Liver (tissue), 10 donors: Measurements from ENCODE around the gene QARS1. TPM values are rescaled to one million over a fixed set of nuclear protein-coding genes. Genes with fewer than 3 reads are reported as not detected.

Experiments used
- DNase-seq: peaks from one replicate; pipeline ENCODE4 v3.0.0-alpha.2; 2017; ENCODE audit warnings: low spot score
- H3K27ac ChIP-seq, 2 donors: one replicate each; pipeline ENCODE4 v1.7.0; 2013; ENCODE audit warnings: inconsistent platforms in 2 of 2, low read length in 2 of 2, control low read depth in 1 of 2, low read depth in 1 of 2, mild to moderate bottlenecking in 1 of 2
- H3K27me3 ChIP-seq, 4 donors: one replicate each; pipeline versions ENCODE4 v1.6.1 to v1.7.0; 2013; ENCODE audit warnings: low read length in 3 of 4, inconsistent platforms in 1 of 4, mild to moderate bottlenecking in 1 of 4, moderate library complexity in 1 of 4; ENCODE audit not compliant: control insufficient read depth in 4 of 4, insufficient read depth in 4 of 4
- H3K36me3 ChIP-seq, 4 donors: one replicate each; pipeline versions ENCODE4 v1.6.1 to v1.7.0; 2013; ENCODE audit warnings: low read length in 3 of 4, mild to moderate bottlenecking in 3 of 4, low read depth in 1 of 4, moderate library complexity in 1 of 4; ENCODE audit not compliant: control insufficient read depth in 4 of 4, insufficient read depth in 3 of 4
- H3K4me1 ChIP-seq, 4 donors: one replicate each; pipeline versions ENCODE4 v1.6.1 to v1.7.0; 2013; ENCODE audit warnings: low read length in 3 of 4, mild to moderate bottlenecking in 3 of 4, moderate library complexity in 1 of 4; ENCODE audit not compliant: control insufficient read depth in 4 of 4, insufficient read depth in 4 of 4
- H3K4me3 ChIP-seq, 3 donors: one replicate each; pipeline versions ENCODE4 v1.6.1 to v1.7.0; 2013; ENCODE audit warnings: low read length in 3 of 3, control low read depth in 1 of 3, low read depth in 1 of 3, mild to moderate bottlenecking in 1 of 3
- H3K9ac ChIP-seq, 2 donors: one replicate each; pipeline ENCODE4 v1.7.0; 2013; ENCODE audit warnings: low read length in 2 of 2, mild to moderate bottlenecking in 2 of 2, moderate library complexity in 2 of 2, control low read depth in 1 of 2, low read depth in 1 of 2
- H3K9me3 ChIP-seq, 4 donors: one replicate each; pipeline versions ENCODE4 v1.6.1 to v1.7.0; 2013; ENCODE audit warnings: low read length in 3 of 4; ENCODE audit not compliant: control insufficient read depth in 4 of 4
- ATF3 ChIP-seq: IDR thresholded peaks from 2 replicates; pipeline ENCODE4 v1.6.1; 2016; ENCODE audit warnings: antibody characterized with exemption
- EGR1 ChIP-seq, 2 donors: IDR thresholded peaks; 2 replicates each; pipeline ENCODE4 v1.6.1; 2016 to 2018; ENCODE audit warnings: antibody characterized with exemption in 2 of 2, low read depth in 2 of 2
- FOXA1 ChIP-seq: IDR thresholded peaks from 2 replicates; pipeline ENCODE4 v1.6.1; 2016; ENCODE audit warnings: antibody characterized with exemption
- FOXA2 ChIP-seq: IDR thresholded peaks from 2 replicates; pipeline ENCODE4 v1.6.1; 2016; ENCODE audit warnings: antibody characterized with exemption
- HNF4A ChIP-seq, 2 donors: conservative IDR thresholded peaks; 2 replicates each; pipeline ENCODE4 v1.6.1; 2016; ENCODE audit warnings: antibody characterized with exemption in 2 of 2, mild to moderate bottlenecking in 2 of 2
- HNF4G ChIP-seq: IDR thresholded peaks from 2 replicates; pipeline ENCODE4 v1.6.1; 2016; ENCODE audit warnings: antibody characterized with exemption
- JUND ChIP-seq, 2 donors: IDR thresholded peaks; 2 replicates each; pipeline ENCODE4 v1.6.1; 2016; ENCODE audit warnings: antibody characterized with exemption in 2 of 2
- MAX ChIP-seq: IDR thresholded peaks from 2 replicates; pipeline ENCODE4 v1.6.1; 2016; ENCODE audit warnings: antibody characterized with exemption
- NR2F2 ChIP-seq: IDR thresholded peaks from 2 replicates; pipeline ENCODE4 v1.6.1; 2016; ENCODE audit warnings: antibody characterized with exemption
- RAD21 ChIP-seq, 2 donors: IDR thresholded peaks; 2 replicates each; pipeline ENCODE4 v1.6.1; 2016; ENCODE audit warnings: antibody characterized with exemption in 2 of 2, mild to moderate bottlenecking in 2 of 2
- REST ChIP-seq: IDR thresholded peaks from 2 replicates; pipeline ENCODE4 v1.6.1; 2016; ENCODE audit warnings: antibody characterized with exemption, mild to moderate bottlenecking
- SP1 ChIP-seq: IDR thresholded peaks from 2 replicates; pipeline ENCODE4 v1.6.1; 2018; ENCODE audit warnings: antibody characterized with exemption, mild to moderate bottlenecking
- TAF1 ChIP-seq: conservative IDR thresholded peaks from 2 replicates; pipeline ENCODE4 v1.6.1; 2016; ENCODE audit warnings: antibody characterized with exemption, mild to moderate bottlenecking
- YY1 ChIP-seq: IDR thresholded peaks from 2 replicates; pipeline ENCODE4 v1.6.1; 2016; ENCODE audit warnings: antibody characterized with exemption, mild to moderate bottlenecking
- WGBS: extraction: QIAGEN DNeasy Blood & Tissue Kit; methylation state at CpG from one replicate; pipeline ENCODE4 v1.1.7; 2013; 5-methylcytosine and 5-hydroxymethylcytosine counted together
- polyA plus RNA-seq, 2 donors: library from polyadenylated mRNA; stranded (reverse) in 1 of 2; unstranded in 1 of 2; fragments of 200-250 nt in 1 of 2; fragments of >200 nt in 1 of 2; fragmentation: Nextera tagmentation in 1 of 2; extraction: Ambion mirVana in 1 of 2; gene quantifications; one replicate each; pipeline versions ENCODE4 v1.2.1 to v1.2.3, GENCODE V29; 2013 to 2015
- small RNA-seq: library from RNA; depleted of rRNA; stranded (forward); fragments of <200 nt; gene quantifications from one replicate; pipeline ENCODE3, GENCODE V24; 2014
- total RNA-seq, 2 donors: library from RNA; depleted of rRNA; stranded (reverse); fragments of >200 nt; gene quantifications; one replicate each; pipeline ENCODE4 v1.2.3, GENCODE V29; 2014
- donor health status: healthy.
- donor health status: healthy.
- donor health status: healthy.
- donor health status: healthy.
- donor health status: healthy.

QARS1 gene
- total and polyA plus RNA-seq, 4 donors: 58.0 to 226 (median 145) TPM

GRCh38 chr3:49054344-49054862 lies 50.2 kb downstream of the QARS1 start:
- Histone ChIP-seq H3K36me3 (peaks cover 15 to 36% (median 32%) of the 10 kb centered on the region in 4 donors), H3K4me1 (no peaks in the 10 kb centered on the region), H3K27ac (no peak overlapping the region), H3K27me3 (no peaks in the 10 kb centered on the region), H3K4me3 (no peak overlapping the region), H3K9me3 (no peaks in the 10 kb centered on the region), H3K9ac (no peak overlapping the region)
- DNase-seq: no peak
- TF ChIP-seq TAF1 (no peak), HNF4A (conservative IDR thresholded peaks at IDR 0.05) (no peak), RAD21 (IDR thresholded peaks at IDR 0.05) (no peak), NR2F2 (no peak), ATF3 (no peak), MAX (no peak), SP1 (no peak), FOXA1 (no peak), FOXA2 (no peak), YY1 (no peak)
- WGBS: 97% methylated on average over 2 of the region's 2 CpGs

- no peaks in the 10 kb centered on the region for H3K9me3 ChIP-seq
- TF ChIP-seq REST (no peak), RAD21 (IDR thresholded peaks at IDR 0.05) (no peak), JUND (IDR thresholded peaks at IDR 0.05) (no peak), MAX (no peak), EGR1 (IDR thresholded peaks at IDR 0.05; ENCODE audit: low read depth in 2 of 2) (no peak), HNF4G (no peak)
- no peaks in the 10 kb centered on the region for H3K4me1 ChIP-seq
- H3K4me3 ChIP-seq: no peak overlapping the region
- DNase-seq: no peak
- no peak overlapping the region for H3K27ac ChIP-seq
- H3K27me3 ChIP-seq: no peaks in the 10 kb centered on the region
- peaks cover 15 to 36% (median 32%) of the 10 kb centered on the region in 4 donors for H3K36me3 ChIP-seq
- 91% methylated on average over 1 of the region's 1 CpG for WGBS
- H3K9ac ChIP-seq: no peak overlapping the region
Observed at GRCh38 chr3:49053543-49053942, 51.0 kb downstream of the QARS1 start.

Small RNA genes within 50 kb of the gene (small RNA-seq; reads per million reads assigned to genes)
- not detected for gene RN7SL182P

Other genes starting within 250 kb of the QARS1 start
- 100 to 1,000 TPM in 1 of 2 donors, 10 to 100 TPM in 1; 36.9 to 223 TPM for gene SLC25A20, start 205.9 kb downstream of the QARS1 start, total RNA-seq
- 100 to 1,000 TPM in 1 of 2 donors, 10 to 100 TPM in 1; 55.9 to 117 TPM for gene SLC25A20, start 205.9 kb downstream of the QARS1 start, polyA plus RNA-seq
- gene ARIH2, start 185.9 kb downstream of the QARS1 start, total RNA-seq: 10 to 100 TPM; 36.2 to 63.5 TPM
- 10 to 100 TPM; 24.8 to 25.9 TPM for gene ARIH2, start 185.9 kb downstream of the QARS1 start, polyA plus RNA-seq
- gene P4HTM, start 114.5 kb downstream of the QARS1 start, total RNA-seq: 10 to 100 TPM in 1 of 2 donors, 1 to 10 TPM in 1; 10.0 to 12.8 TPM
- 10 to 100 TPM; 11.0 to 16.2 TPM for gene P4HTM, start 114.5 kb downstream of the QARS1 start, polyA plus RNA-seq
- 10 to 100 TPM; 43.9 to 50.9 TPM for gene WDR6, start 97.4 kb downstream of the QARS1 start, total RNA-seq
- 10 to 100 TPM; 29.4 to 50.1 TPM for gene WDR6, start 97.4 kb downstream of the QARS1 start, polyA plus RNA-seq
- gene DALRD3, start 86.2 kb downstream of the QARS1 start, total RNA-seq: 10 to 100 TPM in 1 of 2 donors, 1 to 10 TPM in 1; 7.9 to 10.6 TPM
- 1 to 10 TPM; 8.6 to 9.9 TPM for gene DALRD3, start 86.2 kb downstream of the QARS1 start, polyA plus RNA-seq
- gene NDUFAF3, start 82.6 kb downstream of the QARS1 start, total RNA-seq: 10 to 100 TPM; 28.6 to 75.6 TPM
- 100 to 1,000 TPM in 1 of 2 donors, 10 to 100 TPM in 1; 68.4 to 107 TPM for gene NDUFAF3, start 82.6 kb downstream of the QARS1 start, polyA plus RNA-seq
- gene IMPDH2, start 75.4 kb downstream of the QARS1 start, total RNA-seq: 100 to 1,000 TPM in 1 of 2 donors, 10 to 100 TPM in 1; 33.6 to 182 TPM
- gene IMPDH2, start 75.4 kb downstream of the QARS1 start, polyA plus RNA-seq: 10 to 100 TPM; 20.9 to 45.8 TPM
- gene QRICH1, start 10.7 kb downstream of the QARS1 start, total RNA-seq: 10 to 100 TPM; 32.5 to 35.1 TPM
- gene QRICH1, start 10.7 kb downstream of the QARS1 start, polyA plus RNA-seq: 10 to 100 TPM; 17.3 to 19.0 TPM
- gene USP19, start 16.1 kb upstream of the QARS1 start, total RNA-seq: 10 to 100 TPM; 36.4 to 39.6 TPM
- gene USP19, start 16.1 kb upstream of the QARS1 start, polyA plus RNA-seq: 10 to 100 TPM in 1 of 2 donors, 1 to 10 TPM in 1; 8.1 to 18.3 TPM
- 100 to 1,000 TPM; 134 TPM for gene LAMB2, start 28.3 kb upstream of the QARS1 start, total RNA-seq
- gene LAMB2, start 28.3 kb upstream of the QARS1 start, polyA plus RNA-seq: 100 to 1,000 TPM in 1 of 2 donors, 10 to 100 TPM in 1; 87.6 to 172 TPM
- 10 to 100 TPM in 1 of 2 donors, 1 to 10 TPM in 1; 6.1 to 10.4 TPM for gene CCDC71, start 61.6 kb upstream of the QARS1 start, total RNA-seq
- gene CCDC71, start 61.6 kb upstream of the QARS1 start, polyA plus RNA-seq: 10 to 100 TPM in 1 of 2 donors, 1 to 10 TPM in 1; 1.1 to 10.7 TPM
- gene KLHDC8B, start 66.8 kb upstream of the QARS1 start, total RNA-seq: 10 to 100 TPM in 1 of 2 donors, 1 to 10 TPM in 1; 9.2 to 17.1 TPM
- 1 to 10 TPM; 8.1 to 9.6 TPM for gene KLHDC8B, start 66.8 kb upstream of the QARS1 start, polyA plus RNA-seq
- gene C3orf62, start 172.5 kb upstream of the QARS1 start, total RNA-seq: 1 to 10 TPM; 1.9 to 3.1 TPM
- gene C3orf62, start 172.5 kb upstream of the QARS1 start, polyA plus RNA-seq: 1 to 10 TPM in 1 of 2 donors, under 1 TPM in 1; 0.96 to 1.3 TPM
- 10 to 100 TPM; 16.1 to 17.7 TPM for gene USP4, start 235.3 kb upstream of the QARS1 start, total RNA-seq
- 10 to 100 TPM; 12.5 to 13.7 TPM for gene USP4, start 235.3 kb upstream of the QARS1 start, polyA plus RNA-seq